WTC11 (cell line): ENCODE measurements around the gene SPPL2B. TPM values are rescaled to one million over a fixed set of nuclear protein-coding genes. Genes with fewer than 3 reads are reported as not detected.

Experiments
- ATAC-seq: fragments of 200-7000 bp; cut with Tn5 transposase; 2 replicates; pipeline ENCODE4 v1.10.0; 2021; ENCODE audit warnings: mild to moderate bottlenecking, moderate library complexity
- CTCF ChIA-PET: fragments of 300-600 bp; sonication (Branson Sonifier 250); formaldehyde crosslinking; loops from one replicate; lab custom pipeline; 2021; ENCODE audit warnings: antibody characterized with exemption; lab: Charles Lee
- POLR2A ChIA-PET: fragments of 350-600 bp; sonication (Branson Sonifier 250); formaldehyde crosslinking; loops from one replicate; lab custom pipeline; 2021; ENCODE audit warnings: antibody characterized with exemption; lab: Charles Lee
- DNase-seq: peaks from one replicate; pipeline ENCODE4 v3.0.0; 2021; ENCODE audit warnings: low spot score
- H3K27ac Mint-ChIP-seq: 2 replicates; pipeline ENCODE4 v1.8.0; 2021; ENCODE audit warnings: mixed read lengths
- H3K27me3 Mint-ChIP-seq: 2 replicates; pipeline ENCODE4 v1.8.0; 2021; ENCODE audit warnings: low read depth, mild to moderate bottlenecking, moderate library complexity, mixed read lengths
- H3K36me3 Mint-ChIP-seq: 2 replicates; pipeline ENCODE4 v1.8.0; 2021; ENCODE audit warnings: mixed read lengths
- H3K4me1 Mint-ChIP-seq: 2 replicates; pipeline ENCODE4 v1.8.0; 2022; ENCODE audit warnings: mixed read lengths
- H3K4me3 Mint-ChIP-seq: 2 replicates; pipeline ENCODE4 v1.8.0; 2021; ENCODE audit warnings: mild to moderate bottlenecking, moderate library complexity, mixed read lengths
- H3K9me3 Mint-ChIP-seq: 2 replicates; pipeline ENCODE4 v1.8.0; 2021; ENCODE audit warnings: mixed read lengths
- CREM ChIP-seq: sonication (generic); formaldehyde crosslinking; IDR thresholded peaks from 2 replicates; pipeline ENCODE4 v1.8.1; 2022; ENCODE audit warnings: mild to moderate bottlenecking, missing genetic modification reagents, moderate library complexity
- ESRRA ChIP-seq: sonication (generic); formaldehyde crosslinking; IDR thresholded peaks from 2 replicates; pipeline ENCODE4 v1.8.1; 2022; ENCODE audit warnings: mild to moderate bottlenecking, missing genetic modification reagents, borderline replicate concordance
- GRHL2 ChIP-seq: fragments of 250-450 bp; sonication (Bioruptor Pico); IDR thresholded peaks from 2 replicates; pipeline ENCODE4 v1.8.0; 2022; ENCODE audit warnings: mild to moderate bottlenecking, moderate library complexity; ENCODE audit not compliant: insufficient replicate concordance, severe bottlenecking
- NFYB ChIP-seq: sonication (generic); formaldehyde crosslinking; conservative IDR thresholded peaks from 2 replicates; pipeline ENCODE4 v1.8.0; 2022; ENCODE audit warnings: low read depth, missing genetic modification reagents
- RORB ChIP-seq: fragments of 250-450 bp; sonication (Bioruptor Pico); IDR thresholded peaks from 2 replicates; pipeline ENCODE4 v1.9.0; 2021; ENCODE audit warnings: mild to moderate bottlenecking
- SMAD3 ChIP-seq: sonication (generic); formaldehyde crosslinking; IDR thresholded peaks from 2 replicates; pipeline ENCODE4 v1.8.0; 2022; ENCODE audit warnings: missing genetic modification reagents, mild to moderate bottlenecking, borderline replicate concordance
- SMAD4 ChIP-seq: sonication (generic); formaldehyde crosslinking; IDR thresholded peaks from 2 replicates; pipeline ENCODE4 v1.8.0; 2022; ENCODE audit warnings: mild to moderate bottlenecking, missing genetic modification reagents
- TP53 ChIP-seq: sonication (generic); formaldehyde crosslinking; IDR thresholded peaks from 2 replicates; pipeline ENCODE4 v1.8.1; 2023; ENCODE audit warnings: mild to moderate bottlenecking, missing genetic modification reagents
- ZNF138 ChIP-seq: sonication (generic); formaldehyde crosslinking; conservative IDR thresholded peaks from 2 replicates; pipeline ENCODE4 v1.8.1; 2022; ENCODE audit warnings: mild to moderate bottlenecking, moderate library complexity, missing genetic modification reagents
- ZNF317 ChIP-seq: sonication (generic); formaldehyde crosslinking; IDR thresholded peaks from 2 replicates; pipeline ENCODE4 v1.8.1; 2023; ENCODE audit warnings: low read depth, mild to moderate bottlenecking, moderate library complexity, missing genetic modification reagents, borderline replicate concordance
- ZNF416 ChIP-seq: fragments of 250-450 bp; sonication (Bioruptor Pico); IDR thresholded peaks from 2 replicates; pipeline ENCODE4 v1.9.0; 2021; ENCODE audit warnings: mild to moderate bottlenecking, inconsistent platforms
- ZNF423 ChIP-seq: fragments of 250-450 bp; sonication (Bioruptor Pico); IDR thresholded peaks from 2 replicates; pipeline ENCODE4 v2.1.2; 2022; ENCODE audit warnings: mild to moderate bottlenecking, moderate library complexity
- total RNA-seq: library from RNA; stranded (reverse); gene quantifications from 3 replicates; pipeline ENCODE4 v1.2.3, GENCODE V29; 2021
- TF ChIP-seq, protein P1 (sequence below): sonication (generic); formaldehyde crosslinking; IDR thresholded peaks from 2 replicates; pipeline ENCODE4 v1.8.1; 2023; ENCODE audit warnings: mild to moderate bottlenecking, missing genetic modification reagents, borderline replicate concordance
- TF ChIP-seq, protein P2 (sequence below): fragments of 250-450 bp; sonication (Bioruptor Pico); IDR thresholded peaks from 2 replicates; pipeline ENCODE4 v1.9.0; 2021; ENCODE audit warnings: mild to moderate bottlenecking
- TF ChIP-seq, protein P3 (sequence below): fragments of 200-600 bp; IDR thresholded peaks from 2 replicates; pipeline ENCODE4 v1.8.0; 2022; ENCODE audit warnings: antibody characterized with exemption
- TF ChIP-seq, protein P4 (sequence below): sonication (generic); formaldehyde crosslinking; IDR thresholded peaks from 2 replicates; pipeline ENCODE4 v1.8.1; 2022; ENCODE audit warnings: low read depth, mild to moderate bottlenecking, moderate library complexity, missing genetic modification reagents, borderline replicate concordance
- TF ChIP-seq, protein P5 (sequence below): sonication (generic); formaldehyde crosslinking; IDR thresholded peaks from 2 replicates; pipeline ENCODE4 v1.8.1; 2022; ENCODE audit warnings: missing genetic modification reagents, borderline replicate concordance
- TF ChIP-seq, protein P6 (sequence below): sonication (generic); formaldehyde crosslinking; conservative IDR thresholded peaks from 2 replicates; pipeline ENCODE4 v1.8.1; 2022; ENCODE audit warnings: mild to moderate bottlenecking, missing genetic modification reagents
- TF ChIP-seq, protein P7 (sequence below): fragments of 250-450 bp; sonication (Bioruptor Pico); IDR thresholded peaks from 2 replicates; pipeline ENCODE4 v2.1.2; 2022; ENCODE audit warnings: mild to moderate bottlenecking, moderate library complexity

SPPL2B gene
- total RNA-seq, 1 experiment from 2014 or later = 117 TPM

DNA sequence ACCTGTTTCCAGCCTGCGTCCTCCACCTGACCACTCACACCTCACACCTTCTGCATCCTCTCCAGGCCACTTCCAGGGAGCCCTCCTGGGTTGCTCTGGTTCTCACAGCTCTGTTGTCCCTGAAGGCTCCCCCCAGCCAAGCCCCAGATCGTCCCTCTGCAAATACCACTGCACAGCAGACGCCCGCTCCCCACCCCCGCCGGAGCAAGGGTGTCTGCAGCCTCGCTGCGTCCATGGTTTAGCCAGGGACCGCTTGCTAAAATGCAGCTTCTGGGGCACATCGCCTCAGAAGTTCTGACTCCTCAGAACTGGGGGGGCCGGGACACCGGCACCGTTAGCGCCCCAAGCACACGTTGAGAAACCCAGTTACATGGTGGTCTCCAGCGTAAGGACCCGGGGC, 21.5 kb upstream of the SPPL2B start (continued):
- TF ChIP-seq, protein P1, sequence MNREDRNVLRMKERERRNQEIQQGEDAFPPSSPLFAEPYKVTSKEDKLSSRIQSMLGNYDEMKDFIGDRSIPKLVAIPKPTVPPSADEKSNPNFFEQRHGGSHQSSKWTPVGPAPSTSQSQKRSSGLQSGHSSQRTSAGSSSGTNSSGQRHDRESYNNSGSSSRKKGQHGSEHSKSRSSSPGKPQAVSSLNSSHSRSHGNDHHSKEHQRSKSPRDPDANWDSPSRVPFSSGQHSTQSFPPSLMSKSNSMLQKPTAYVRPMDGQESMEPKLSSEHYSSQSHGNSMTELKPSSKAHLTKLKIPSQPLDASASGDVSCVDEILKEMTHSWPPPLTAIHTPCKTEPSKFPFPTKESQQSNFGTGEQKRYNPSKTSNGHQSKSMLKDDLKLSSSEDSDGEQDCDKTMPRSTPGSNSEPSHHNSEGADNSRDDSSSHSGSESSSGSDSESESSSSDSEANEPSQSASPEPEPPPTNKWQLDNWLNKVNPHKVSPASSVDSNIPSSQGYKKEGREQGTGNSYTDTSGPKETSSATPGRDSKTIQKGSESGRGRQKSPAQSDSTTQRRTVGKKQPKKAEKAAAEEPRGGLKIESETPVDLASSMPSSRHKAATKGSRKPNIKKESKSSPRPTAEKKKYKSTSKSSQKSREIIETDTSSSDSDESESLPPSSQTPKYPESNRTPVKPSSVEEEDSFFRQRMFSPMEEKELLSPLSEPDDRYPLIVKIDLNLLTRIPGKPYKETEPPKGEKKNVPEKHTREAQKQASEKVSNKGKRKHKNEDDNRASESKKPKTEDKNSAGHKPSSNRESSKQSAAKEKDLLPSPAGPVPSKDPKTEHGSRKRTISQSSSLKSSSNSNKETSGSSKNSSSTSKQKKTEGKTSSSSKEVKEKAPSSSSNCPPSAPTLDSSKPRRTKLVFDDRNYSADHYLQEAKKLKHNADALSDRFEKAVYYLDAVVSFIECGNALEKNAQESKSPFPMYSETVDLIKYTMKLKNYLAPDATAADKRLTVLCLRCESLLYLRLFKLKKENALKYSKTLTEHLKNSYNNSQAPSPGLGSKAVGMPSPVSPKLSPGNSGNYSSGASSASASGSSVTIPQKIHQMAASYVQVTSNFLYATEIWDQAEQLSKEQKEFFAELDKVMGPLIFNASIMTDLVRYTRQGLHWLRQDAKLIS (CRISPR knock-in tag) = no peak
- TF ChIP-seq, protein P2, sequence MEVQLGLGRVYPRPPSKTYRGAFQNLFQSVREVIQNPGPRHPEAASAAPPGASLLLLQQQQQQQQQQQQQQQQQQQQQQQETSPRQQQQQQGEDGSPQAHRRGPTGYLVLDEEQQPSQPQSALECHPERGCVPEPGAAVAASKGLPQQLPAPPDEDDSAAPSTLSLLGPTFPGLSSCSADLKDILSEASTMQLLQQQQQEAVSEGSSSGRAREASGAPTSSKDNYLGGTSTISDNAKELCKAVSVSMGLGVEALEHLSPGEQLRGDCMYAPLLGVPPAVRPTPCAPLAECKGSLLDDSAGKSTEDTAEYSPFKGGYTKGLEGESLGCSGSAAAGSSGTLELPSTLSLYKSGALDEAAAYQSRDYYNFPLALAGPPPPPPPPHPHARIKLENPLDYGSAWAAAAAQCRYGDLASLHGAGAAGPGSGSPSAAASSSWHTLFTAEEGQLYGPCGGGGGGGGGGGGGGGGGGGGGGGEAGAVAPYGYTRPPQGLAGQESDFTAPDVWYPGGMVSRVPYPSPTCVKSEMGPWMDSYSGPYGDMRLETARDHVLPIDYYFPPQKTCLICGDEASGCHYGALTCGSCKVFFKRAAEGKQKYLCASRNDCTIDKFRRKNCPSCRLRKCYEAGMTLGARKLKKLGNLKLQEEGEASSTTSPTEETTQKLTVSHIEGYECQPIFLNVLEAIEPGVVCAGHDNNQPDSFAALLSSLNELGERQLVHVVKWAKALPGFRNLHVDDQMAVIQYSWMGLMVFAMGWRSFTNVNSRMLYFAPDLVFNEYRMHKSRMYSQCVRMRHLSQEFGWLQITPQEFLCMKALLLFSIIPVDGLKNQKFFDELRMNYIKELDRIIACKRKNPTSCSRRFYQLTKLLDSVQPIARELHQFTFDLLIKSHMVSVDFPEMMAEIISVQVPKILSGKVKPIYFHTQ (CRISPR knock-in tag) = no peak
- TF ChIP-seq ZNF317 (CRISPR knock-in tag) (no peak), NFYB (CRISPR knock-in tag) (no peak), TP53 (CRISPR knock-in tag) (no peak)

DNA sequence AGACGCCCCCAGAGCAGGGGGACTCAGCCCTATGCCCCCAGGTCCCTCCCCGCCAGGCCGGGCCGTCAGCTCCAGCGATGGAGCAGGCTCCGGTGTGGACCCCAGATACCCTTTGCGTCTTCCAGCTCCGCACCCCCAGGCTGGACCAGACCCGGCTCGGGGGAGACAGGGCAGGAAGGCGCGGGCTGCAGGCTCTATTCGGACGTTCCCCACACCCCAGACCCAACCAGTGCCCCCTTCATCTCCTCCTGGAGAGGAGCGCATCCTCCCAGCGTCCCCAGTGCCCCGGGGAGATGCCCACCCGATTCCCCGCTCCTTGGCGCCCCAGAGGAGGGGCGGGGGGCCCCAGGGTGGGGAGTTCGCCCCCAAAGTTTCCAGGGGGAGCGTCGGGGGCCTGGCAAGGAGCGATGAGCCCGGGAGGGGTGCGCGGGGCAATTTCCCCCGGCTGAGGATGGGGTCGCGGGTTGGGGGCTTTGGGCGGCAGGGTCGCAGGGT, 20.9 kb upstream of the SPPL2B start:
- Mint-ChIP-seq H3K27ac (no peak overlapping the region), H3K9me3 (no peaks in the 10 kb centered on the region), H3K27me3 (peaks cover 20% of the 10 kb centered on the region), H3K4me1 (peaks cover 7% of the 10 kb centered on the region), H3K4me3 (peak overlapping the region; percentile 38), H3K36me3 (no peaks in the 10 kb centered on the region)
- POLR2A ChIA-PET = no interaction called here
- DNase-seq = no peak
- TF ChIP-seq, protein P3, sequence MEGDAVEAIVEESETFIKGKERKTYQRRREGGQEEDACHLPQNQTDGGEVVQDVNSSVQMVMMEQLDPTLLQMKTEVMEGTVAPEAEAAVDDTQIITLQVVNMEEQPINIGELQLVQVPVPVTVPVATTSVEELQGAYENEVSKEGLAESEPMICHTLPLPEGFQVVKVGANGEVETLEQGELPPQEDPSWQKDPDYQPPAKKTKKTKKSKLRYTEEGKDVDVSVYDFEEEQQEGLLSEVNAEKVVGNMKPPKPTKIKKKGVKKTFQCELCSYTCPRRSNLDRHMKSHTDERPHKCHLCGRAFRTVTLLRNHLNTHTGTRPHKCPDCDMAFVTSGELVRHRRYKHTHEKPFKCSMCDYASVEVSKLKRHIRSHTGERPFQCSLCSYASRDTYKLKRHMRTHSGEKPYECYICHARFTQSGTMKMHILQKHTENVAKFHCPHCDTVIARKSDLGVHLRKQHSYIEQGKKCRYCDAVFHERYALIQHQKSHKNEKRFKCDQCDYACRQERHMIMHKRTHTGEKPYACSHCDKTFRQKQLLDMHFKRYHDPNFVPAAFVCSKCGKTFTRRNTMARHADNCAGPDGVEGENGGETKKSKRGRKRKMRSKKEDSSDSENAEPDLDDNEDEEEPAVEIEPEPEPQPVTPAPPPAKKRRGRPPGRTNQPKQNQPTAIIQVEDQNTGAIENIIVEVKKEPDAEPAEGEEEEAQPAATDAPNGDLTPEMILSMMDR = no peak
- TF ChIP-seq ZNF138 = no peak
- CTCF ChIA-PET = interaction anchor here (0.5 to 2.4 kb wide), 4 partner anchors 8 to 469 kb away, joined by 3 to 11 read pairs (median 6); no protein-coding TSS in a partner anchor
- ATAC-seq = peak; percentile 12

DNA sequence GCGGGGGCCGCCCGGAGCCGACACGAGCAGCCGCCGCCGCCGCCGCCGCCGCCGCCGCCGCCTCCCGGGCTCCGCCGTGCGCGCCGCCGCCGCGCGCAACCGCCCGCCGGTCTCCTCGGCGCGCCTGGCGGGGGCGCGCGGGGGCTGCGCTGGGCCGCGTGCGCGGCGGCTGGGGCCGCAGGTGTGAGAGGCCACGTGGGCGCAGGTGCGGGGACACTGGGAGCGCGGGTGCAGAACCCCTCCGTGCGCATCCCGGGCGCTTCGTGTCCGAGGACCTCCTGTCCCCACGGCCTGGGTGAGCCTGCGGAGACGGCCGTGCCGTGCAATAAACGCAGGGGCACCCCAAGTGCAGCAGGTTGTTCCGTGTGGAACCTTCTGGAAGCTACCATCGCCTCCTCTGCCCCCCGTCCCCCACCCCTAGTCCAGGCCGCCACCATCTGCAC, 20.3 kb upstream of the SPPL2B start, which contains the start of gene LINGO3:
Gene LINGO3, minus strand, starts transcription at position 41 of the 443 bp plus-strand sequence. CDS start 16,378 bp downstream, outside the sequence.
- H3K27me3 Mint-ChIP-seq = peaks cover 17% of the 10 kb centered on the region
- TF ChIP-seq SMAD3 (CRISPR knock-in tag) (no peak), GRHL2 (no peak), RORB (CRISPR knock-in tag) (no peak), ESRRA (CRISPR knock-in tag) (no peak), ZNF423 (CRISPR knock-in tag) (no peak), ZNF416 (no peak), CREM (no peak), SMAD4 (CRISPR knock-in tag) (no peak), ZNF138 (no peak)
- TF ChIP-seq, protein P4, sequence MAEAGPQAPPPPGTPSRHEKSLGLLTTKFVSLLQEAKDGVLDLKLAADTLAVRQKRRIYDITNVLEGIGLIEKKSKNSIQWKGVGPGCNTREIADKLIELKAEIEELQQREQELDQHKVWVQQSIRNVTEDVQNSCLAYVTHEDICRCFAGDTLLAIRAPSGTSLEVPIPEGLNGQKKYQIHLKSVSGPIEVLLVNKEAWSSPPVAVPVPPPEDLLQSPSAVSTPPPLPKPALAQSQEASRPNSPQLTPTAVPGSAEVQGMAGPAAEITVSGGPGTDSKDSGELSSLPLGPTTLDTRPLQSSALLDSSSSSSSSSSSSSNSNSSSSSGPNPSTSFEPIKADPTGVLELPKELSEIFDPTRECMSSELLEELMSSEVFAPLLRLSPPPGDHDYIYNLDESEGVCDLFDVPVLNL (CRISPR knock-in tag) = no peak
- TF ChIP-seq, protein P5, sequence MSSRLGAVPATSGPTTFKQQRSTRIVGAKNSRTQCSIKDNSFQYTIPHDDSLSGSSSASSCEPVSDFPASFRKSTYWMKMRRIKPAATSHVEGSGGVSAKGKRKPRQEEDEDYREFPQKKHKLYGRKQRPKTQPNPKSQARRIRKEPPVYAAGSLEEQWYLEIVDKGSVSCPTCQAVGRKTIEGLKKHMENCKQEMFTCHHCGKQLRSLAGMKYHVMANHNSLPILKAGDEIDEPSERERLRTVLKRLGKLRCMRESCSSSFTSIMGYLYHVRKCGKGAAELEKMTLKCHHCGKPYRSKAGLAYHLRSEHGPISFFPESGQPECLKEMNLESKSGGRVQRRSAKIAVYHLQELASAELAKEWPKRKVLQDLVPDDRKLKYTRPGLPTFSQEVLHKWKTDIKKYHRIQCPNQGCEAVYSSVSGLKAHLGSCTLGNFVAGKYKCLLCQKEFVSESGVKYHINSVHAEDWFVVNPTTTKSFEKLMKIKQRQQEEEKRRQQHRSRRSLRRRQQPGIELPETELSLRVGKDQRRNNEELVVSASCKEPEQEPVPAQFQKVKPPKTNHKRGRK (CRISPR knock-in tag) = no peak
- TF ChIP-seq, protein P6, sequence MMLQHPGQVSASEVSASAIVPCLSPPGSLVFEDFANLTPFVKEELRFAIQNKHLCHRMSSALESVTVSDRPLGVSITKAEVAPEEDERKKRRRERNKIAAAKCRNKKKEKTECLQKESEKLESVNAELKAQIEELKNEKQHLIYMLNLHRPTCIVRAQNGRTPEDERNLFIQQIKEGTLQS (CRISPR knock-in tag) = no peak
- TF ChIP-seq, protein P7, sequence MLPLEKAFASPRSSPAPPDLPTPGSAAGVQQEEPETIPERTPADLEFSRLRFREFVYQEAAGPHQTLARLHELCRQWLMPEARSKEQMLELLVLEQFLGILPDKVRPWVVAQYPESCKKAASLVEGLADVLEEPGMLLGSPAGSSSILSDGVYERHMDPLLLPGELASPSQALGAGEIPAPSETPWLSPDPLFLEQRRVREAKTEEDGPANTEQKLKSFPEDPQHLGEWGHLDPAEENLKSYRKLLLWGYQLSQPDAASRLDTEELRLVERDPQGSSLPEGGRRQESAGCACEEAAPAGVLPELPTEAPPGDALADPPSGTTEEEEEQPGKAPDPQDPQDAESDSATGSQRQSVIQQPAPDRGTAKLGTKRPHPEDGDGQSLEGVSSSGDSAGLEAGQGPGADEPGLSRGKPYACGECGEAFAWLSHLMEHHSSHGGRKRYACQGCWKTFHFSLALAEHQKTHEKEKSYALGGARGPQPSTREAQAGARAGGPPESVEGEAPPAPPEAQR (CRISPR knock-in tag) = no peak

More for the DNA sequence above, 20.3 kb upstream of the SPPL2B start, which contains the start of gene LINGO3:
- ChIA-PET CTCF (interaction anchor here (0.5 to 1.7 kb wide), 5 partner anchors 8 to 1832 kb away, joined by 3 to 8 read pairs (median 5); no protein-coding TSS in a partner anchor), POLR2A (no interaction called here)
- Mint-ChIP-seq H3K4me1 (peaks cover 5% of the 10 kb centered on the region), H3K27ac (no peak within 1 kb of the TSS), H3K9me3 (no peaks in the 10 kb centered on the region), H3K4me3 (peak within 1 kb of the TSS; percentile 53), H3K36me3 (no peaks in the 10 kb centered on the region)
- ATAC-seq (no peak), DNase-seq (no peak)
